ENCODE data around the gene CEBPE. TPM values are rescaled to one million over a fixed set of nuclear protein-coding genes. Genes with fewer than 3 reads are reported as not detected.

The CEBPE gene
- polyA plus RNA-seq, 1 of the 3 experiments (the other 2 are of a cell fraction): not detected

- TF ChIP-seq MAX (IDR thresholded peaks at IDR 0.05; ENCODE audit: low read depth) (peak; percentile 67; the same call in 1 of the 2 replicates), SMC3 (IDR thresholded peaks at IDR 0.05; ENCODE audit: low read depth, low read length) (peak; percentile 75), RAD21 (IDR thresholded peaks at IDR 0.05; ENCODE audit: low read length) (peak; percentile 77), MXI1 (IDR thresholded peaks at IDR 0.05; ENCODE audit: low read depth, low read length) (peak; percentile 61; the same call in 1 of the 2 replicates)
Measured at GRCh38 chr14:23068789-23069412, 50.2 kb downstream of the CEBPE start (continued).

- Histone ChIP-seq H3K4me2 (peak overlapping the region; percentile 32; the same call in 1 of the 2 replicates), H3K9ac (no peak overlapping the region), H3F3A (replicated peaks; ENCODE audit: insufficient read depth) (peaks cover 34% of the 10 kb centered on the region), H3K4me1 (ENCODE audit: control insufficient read depth in 1 of 2, insufficient read depth in 2 of 2, low read depth in 1 of 2, low read length in 1 of 2) (peaks cover 20 to 35% of the 10 kb centered on the region in 2 experiments), H3K9me3 (no peaks in the 10 kb centered on the region), H3K79me2 (ENCODE audit: insufficient read depth) (peaks cover 66% of the 10 kb centered on the region), H2AFZ (ENCODE audit: low read depth) (no peak overlapping the region), H3K9me2 (no peaks in the 10 kb centered on the region), H3K27me3 (ENCODE audit: insufficient read depth) (no peaks in the 10 kb centered on the region), H3K36me3 (replicated peaks in 1 of 2; ENCODE audit: control insufficient read depth in 1 of 2, insufficient read depth in 2 of 2, low read length in 1 of 2) (peaks cover 56 to 63% of the 10 kb centered on the region in 2 experiments), H3K27ac (ENCODE audit: low read depth in 2 of 2, low read length in 1 of 2) (peak overlapping the region in 1 of 2 experiments; percentile 1; a peak in 1 of 4 replicates), H4K20me1 (ENCODE audit: insufficient read depth) (peaks cover 39% of the 10 kb centered on the region), H3K4me3 (ENCODE audit: low read depth in 2 of 2, low read length in 1 of 2) (peak overlapping the region in 1 of 2 experiments; percentile 50; a peak in 1 of 4 replicates)
- POLR2A ChIA-PET: interaction anchor here (0.8 to 1.8 kb wide), 4 partner anchors 10 to 82 kb away, joined by 3 to 11 read pairs (median 5); partner anchors contain the start of genes ACIN1 and C14orf119
- no peak for DNase-seq
- CTCF ChIA-PET: interaction anchor here (0.8 to 33.1 kb wide), 48 partner anchors 9 to 227 kb away, joined by 3 to 1566 read pairs (median 6); partner anchors contain the start of genes ACIN1, AJUBA, C14orf119 and CDH24
- WGBS (ENCODE audit: low lambda C conversion rate): 73% methylated on average over 13 of the region's 14 CpGs
- TF ChIP-seq RXRA (IDR thresholded peaks at IDR 0.05; ENCODE audit: borderline replicate concordance, low read depth): no peak
- TF ChIP-seq CHD2 (IDR thresholded peaks at IDR 0.05; ENCODE audit: low read length, partially characterized antibody): no peak
- no peak for TF ChIP-seq NRF1 (IDR thresholded peaks at IDR 0.05; ENCODE audit: low read depth, low read length)
- no peak for TF ChIP-seq TAF1 (IDR thresholded peaks at IDR 0.05; ENCODE audit: borderline replicate concordance, low read depth, low read length)
- TF ChIP-seq NFIC (IDR thresholded peaks at IDR 0.05; ENCODE audit: borderline replicate concordance): no peak
- TF ChIP-seq MXI1 (IDR thresholded peaks at IDR 0.05; ENCODE audit: low read depth, low read length): no peak
Measured at GRCh38 chr14:23067847-23068788, 50.9 kb downstream of the CEBPE start.

Small RNA genes within 50 kb of the gene (small RNA-seq; reads per million reads assigned to genes)
- 0 reads per million in 7 experiments for gene RNU6-1138P

Other genes starting within 250 kb of the CEBPE start
- gene LRP10, start 247.5 kb downstream of the CEBPE start, polyA plus RNA-seq (2012; rRNA removed): 87.8 and 117 TPM in 2 replicates
- gene REM2, start 236.0 kb downstream of the CEBPE start, polyA plus RNA-seq (2012; rRNA removed): 0.26 and 0.36 TPM in 2 replicates
- gene RBM23, start 200.1 kb downstream of the CEBPE start, polyA plus RNA-seq (2012; rRNA removed): 52.4 and 65.5 TPM in 2 replicates
- gene PRMT5, start 189.9 kb downstream of the CEBPE start, polyA plus RNA-seq (2012; rRNA removed): 132 and 174 TPM in 2 replicates
- gene HAUS4, start 162.2 kb downstream of the CEBPE start, polyA plus RNA-seq (2012; rRNA removed): 25.0 and 27.3 TPM in 2 replicates
- gene AJUBA, start 136.7 kb downstream of the CEBPE start, polyA plus RNA-seq (2012; rRNA removed): 24.4 and 36.2 TPM in 2 replicates
- 9.1 and 9.5 TPM in 2 replicates for gene C14orf93, start 109.1 kb downstream of the CEBPE start, polyA plus RNA-seq (2012; rRNA removed)
- gene PSMB5, start 84.4 kb downstream of the CEBPE start, polyA plus RNA-seq (2012; rRNA removed): 337 and 401 TPM in 2 replicates
- gene PSMB11, start 77.0 kb downstream of the CEBPE start, polyA plus RNA-seq (2012; rRNA removed): not detected in 2 replicates
- gene CDH24, start 61.7 kb downstream of the CEBPE start, polyA plus RNA-seq (2012; rRNA removed): 30.8 and 36.7 TPM in 2 replicates
- gene ACIN1, start 24.1 kb downstream of the CEBPE start, polyA plus RNA-seq (2012; rRNA removed): 159 and 195 TPM in 2 replicates
- 55.2 and 73.3 TPM in 2 replicates for gene C14orf119, start 23.8 kb downstream of the CEBPE start, polyA plus RNA-seq (2012; rRNA removed)
- gene CIROP, start 14.3 kb downstream of the CEBPE start, polyA plus RNA-seq (2012; rRNA removed): not detected in 2 replicates
- gene SLC7A8, start 64.4 kb upstream of the CEBPE start, polyA plus RNA-seq (2012; rRNA removed): 0.96 and 1.4 TPM in 2 replicates
- not detected in 2 replicates for gene RNF212B, start 118.7 kb upstream of the CEBPE start, polyA plus RNA-seq (2012; rRNA removed)
- 7.7 and 8.7 TPM in 2 replicates for gene HOMEZ, start 166.9 kb upstream of the CEBPE start, polyA plus RNA-seq (2012; rRNA removed)
- 6.6 and 7.4 TPM in 2 replicates for gene PPP1R3E, start 183.6 kb upstream of the CEBPE start, polyA plus RNA-seq (2012; rRNA removed)
- 30.6 and 49.4 TPM in 2 replicates for gene BCL2L2, start 187.6 kb upstream of the CEBPE start, polyA plus RNA-seq (2012; rRNA removed)
- gene PABPN1, start 202.2 kb upstream of the CEBPE start, polyA plus RNA-seq (2012; rRNA removed): 266 and 444 TPM in 2 replicates
- gene SLC22A17, start 233.6 kb upstream of the CEBPE start, polyA plus RNA-seq (2012; rRNA removed): 20.6 and 27.2 TPM in 2 replicates
- gene EFS, start 245.9 kb upstream of the CEBPE start, polyA plus RNA-seq (2012; rRNA removed): 2.6 and 4.4 TPM in 2 replicates

Data from SK-N-SH (cell line).